B cell (primary cell): ENCODE results near the gene BNC2. TPM values are rescaled to one million over a fixed set of nuclear protein-coding genes. Genes with fewer than 3 reads are reported as not detected.

Experiments
- ATAC-seq: fragments of 200-7000 bp; cut with Tn5 transposase; one replicate; pipeline ENCODE4 v1.10.0; 2021; ENCODE audit warnings: low read depth, mild to moderate bottlenecking, moderate number of reproducible peaks, moderate library complexity
- CTCF ChIA-PET: fragments of 350-600 bp; sonication (Branson Sonifier 250); formaldehyde crosslinking; loops from one replicate; lab custom pipeline; 2021; ENCODE audit warnings: antibody characterized with exemption, inconsistent platforms; lab: Charles Lee
- POLR2A ChIA-PET: fragments of 350-600 bp; sonication (Branson Sonifier 250); formaldehyde crosslinking; loops from one replicate; lab custom pipeline; 2021; ENCODE audit warnings: antibody characterized with exemption; lab: Charles Lee
- DNase-seq: peaks from one replicate; pipeline ENCODE4 v3.0.0; 2013
- H2AFZ ChIP-seq: 2 replicates; pipeline ENCODE4 v1.6.1; 2012; ENCODE audit warnings: mild to moderate bottlenecking, low read depth, low read length; ENCODE audit not compliant: insufficient read depth, poor library complexity, severe bottlenecking
- H3K27ac ChIP-seq, 2 donors: 1 replicate in 1 of 2; 2 replicates in 1 of 2; pipeline ENCODE4 v1.5.1; 2012 to 2013; ENCODE audit warnings: low read length in 2 of 2, mild to moderate bottlenecking in 2 of 2, moderate library complexity in 1 of 2
- H3K27me3 ChIP-seq, 4 experiments: fragments of 200-600 bp in 1 of 4; sonication (generic) in 1 of 4; replicated peaks in 1 of 4; 1 replicate in 2 of 4; 2 replicates in 2 of 4; pipeline versions ENCODE4 v1.6.1 to v1.7.0; 2013 to 2016; ENCODE audit warnings: low read length in 3 of 4, mild to moderate bottlenecking in 2 of 4, mixed read lengths in 1 of 4, moderate library complexity in 1 of 4; ENCODE audit not compliant: insufficient read depth in 4 of 4, control insufficient read depth in 3 of 4; ENCODE audit errors: control extremely low read depth in 1 of 4
- H3K36me3 ChIP-seq, 2 experiments: replicated peaks in 1 of 2; 1 replicate in 1 of 2; 2 replicates in 1 of 2; pipeline versions ENCODE4 v1.6.1 to v1.7.1; 2013; ENCODE audit warnings: low read length in 1 of 2; ENCODE audit not compliant: insufficient read depth in 2 of 2, control insufficient read depth in 1 of 2; ENCODE audit errors: control extremely low read depth in 1 of 2, extremely low read depth in 1 of 2
- H3K4me1 ChIP-seq, 2 donors: fragments of 200-600 bp in 1 of 2; sonication (generic) in 1 of 2; 1 replicate in 1 of 2; 2 replicates in 1 of 2; pipeline versions ENCODE4 v1.5.1 to v1.6.1; 2013 to 2017; ENCODE audit warnings: low read length in 2 of 2; ENCODE audit not compliant: control insufficient read depth in 2 of 2, insufficient read depth in 2 of 2
- H3K4me2 ChIP-seq: replicated peaks from 2 replicates; pipeline ENCODE3; 2012; ENCODE audit warnings: mild to moderate bottlenecking, low read depth, low read length; ENCODE audit not compliant: poor library complexity, severe bottlenecking
- H3K4me3 ChIP-seq, 5 experiments: fragments of 200-600 bp in 1 of 5; sonication (generic) in 1 of 5; 1 replicate in 3 of 5; 2 replicates in 2 of 5; pipeline versions ENCODE4 v1.5.1 to v1.7.0; 2011 to 2016; ENCODE audit warnings: low read length in 4 of 5, mild to moderate bottlenecking in 4 of 5, low read depth in 2 of 5, control low read depth in 1 of 5, moderate library complexity in 1 of 5; ENCODE audit not compliant: insufficient read depth in 1 of 5; ENCODE audit errors: control extremely low read depth in 1 of 5, extremely low read depth in 1 of 5
- H3K79me2 ChIP-seq: fragments of 200-600 bp; sonication (generic); one replicate; pipeline ENCODE4 v1.6.0; 2016; ENCODE audit warnings: low read length; ENCODE audit not compliant: control insufficient read depth, insufficient read depth
- H3K9ac ChIP-seq: fragments of 200-600 bp; sonication (generic); 2 replicates; pipeline ENCODE4 v1.6.1; 2017; ENCODE audit warnings: mild to moderate bottlenecking, low read length, moderate library complexity
- H3K9me3 ChIP-seq, 3 donors: one replicate each; pipeline versions ENCODE4 v1.6.1 to v1.7.1; 2013; ENCODE audit warnings: low read length in 2 of 3; ENCODE audit not compliant: control insufficient read depth in 2 of 3, insufficient read depth in 1 of 3; ENCODE audit errors: control extremely low read depth in 1 of 3
- H4K20me1 ChIP-seq: 2 replicates; pipeline ENCODE4 v1.6.0; 2012; ENCODE audit warnings: mild to moderate bottlenecking, low read length; ENCODE audit not compliant: insufficient read depth, control insufficient read depth, poor library complexity, severe bottlenecking
- H3K27ac Mint-ChIP-seq: one replicate; pipeline ENCODE4 v1.8.0; 2021; ENCODE audit warnings: mixed read lengths
- H3K27me3 Mint-ChIP-seq: one replicate; pipeline ENCODE4 v1.8.0; 2021; ENCODE audit warnings: mixed read lengths
- H3K4me1 Mint-ChIP-seq: one replicate; pipeline ENCODE4 v1.8.0; 2021; ENCODE audit warnings: mixed read lengths
- H3K4me3 Mint-ChIP-seq: one replicate; pipeline ENCODE4 v1.8.0; 2021; ENCODE audit warnings: mixed read lengths
- H3K9me3 Mint-ChIP-seq: one replicate; pipeline ENCODE4 v1.8.0; 2022; ENCODE audit warnings: mixed read lengths; ENCODE audit not compliant: insufficient read depth
- EZH2 ChIP-seq: IDR thresholded peaks from 2 replicates; pipeline ENCODE4 v1.6.1; 2012; ENCODE audit warnings: borderline replicate concordance, low read depth, mild to moderate bottlenecking, moderate library complexity, low read length; ENCODE audit not compliant: insufficient read depth, poor library complexity, severe bottlenecking
- WGBS: methylation state at CpG from one replicate; pipeline ENCODE4 v1.1.5; 2013; ENCODE audit warnings: missing lambda C conversion rate; ENCODE audit not compliant: insufficient coverage; 5-methylcytosine and 5-hydroxymethylcytosine counted together
- intact Hi-C: fragments of 100-400 bp; cut with micrococcal nuclease; formaldehyde crosslinking; loops from one replicate; pipeline ENCODE4 v1.10.0; 2022
- polyA plus RNA-seq: library from polyadenylated mRNA; depleted of rRNA; stranded (reverse); fragments of >200 nt; gene quantifications from 2 replicates; pipeline ENCODE4 v1.2.3, GENCODE V29; 2012
- total RNA-seq, 2 donors: library from RNA; stranded (reverse); fragments of 120-200 nt in 1 of 2; gene quantifications; 1 replicate in 1 of 2; 2 replicates in 1 of 2; pipeline versions ENCODE4 v1.2.3 to v1.2.4, GENCODE V29; 2013 to 2022
- TF ChIP-seq, protein P1 (sequence below): fragments of 200-600 bp; IDR thresholded peaks from one replicate; pipeline ENCODE4 v1.8.0; 2022; ENCODE audit warnings: antibody characterized with exemption, mild to moderate bottlenecking

The BNC2 gene
- total and polyA plus RNA-seq, 2 donors (not counting 1 experiment from before 2014, with no cell fraction given), result 0.01 TPM; not detected in 1

DNA sequence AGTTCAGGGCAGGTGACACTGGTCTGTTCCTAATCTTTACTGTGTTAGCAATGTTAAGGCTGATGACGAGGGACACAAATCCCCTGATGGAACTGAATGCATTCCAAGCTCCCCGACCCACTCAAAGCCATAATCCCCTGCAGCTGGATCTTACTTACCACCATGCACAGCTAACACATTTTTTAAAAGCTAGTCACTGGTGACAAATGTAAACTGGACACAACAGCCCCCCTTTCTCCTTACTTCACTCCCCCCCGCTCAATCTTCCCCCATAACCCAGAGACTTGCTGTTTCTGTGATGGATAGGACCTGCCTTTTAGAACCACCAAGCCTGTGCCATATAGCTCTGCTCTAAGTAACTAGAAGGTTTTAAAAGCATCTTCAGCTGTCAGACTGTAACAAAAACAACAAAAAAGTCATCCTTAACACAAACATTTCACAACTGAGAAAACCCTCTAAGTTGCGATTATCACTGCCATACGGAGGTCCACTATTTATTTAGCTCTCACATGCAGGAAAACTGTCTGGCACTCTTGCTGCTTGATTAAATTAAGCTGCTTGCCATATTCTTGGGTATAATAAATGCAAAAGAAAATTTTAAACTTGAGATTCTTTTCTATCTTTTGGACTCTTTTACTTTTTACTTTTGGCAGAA lies 44.4 kb downstream of the BNC2 start:
- H2AFZ ChIP-seq, result no peak overlapping the region
- POLR2A ChIA-PET, result no interaction called here
- H3K79me2 ChIP-seq, result no peaks in the 10 kb centered on the region
- no peaks in the 10 kb centered on the region for H3K4me1 Mint-ChIP-seq
- H3K9me3 ChIP-seq, result no peaks in the 10 kb centered on the region
- H3K27me3 Mint-ChIP-seq, result peaks cover 13% of the 10 kb centered on the region
- CTCF ChIA-PET, result no interaction called here
- no peak for TF ChIP-seq EZH2
- TF ChIP-seq, protein P1, sequence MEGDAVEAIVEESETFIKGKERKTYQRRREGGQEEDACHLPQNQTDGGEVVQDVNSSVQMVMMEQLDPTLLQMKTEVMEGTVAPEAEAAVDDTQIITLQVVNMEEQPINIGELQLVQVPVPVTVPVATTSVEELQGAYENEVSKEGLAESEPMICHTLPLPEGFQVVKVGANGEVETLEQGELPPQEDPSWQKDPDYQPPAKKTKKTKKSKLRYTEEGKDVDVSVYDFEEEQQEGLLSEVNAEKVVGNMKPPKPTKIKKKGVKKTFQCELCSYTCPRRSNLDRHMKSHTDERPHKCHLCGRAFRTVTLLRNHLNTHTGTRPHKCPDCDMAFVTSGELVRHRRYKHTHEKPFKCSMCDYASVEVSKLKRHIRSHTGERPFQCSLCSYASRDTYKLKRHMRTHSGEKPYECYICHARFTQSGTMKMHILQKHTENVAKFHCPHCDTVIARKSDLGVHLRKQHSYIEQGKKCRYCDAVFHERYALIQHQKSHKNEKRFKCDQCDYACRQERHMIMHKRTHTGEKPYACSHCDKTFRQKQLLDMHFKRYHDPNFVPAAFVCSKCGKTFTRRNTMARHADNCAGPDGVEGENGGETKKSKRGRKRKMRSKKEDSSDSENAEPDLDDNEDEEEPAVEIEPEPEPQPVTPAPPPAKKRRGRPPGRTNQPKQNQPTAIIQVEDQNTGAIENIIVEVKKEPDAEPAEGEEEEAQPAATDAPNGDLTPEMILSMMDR, result no peak
- no peak overlapping the region for H3K27ac ChIP-seq
- H3K4me3 ChIP-seq, result no peak overlapping the region
- H3K36me3 ChIP-seq, result no peaks in the 10 kb centered on the region
- no peak for DNase-seq
- WGBS, result 90% methylated on average over 2 of the region's 5 CpGs
- no peak overlapping the region for H3K27ac Mint-ChIP-seq
- no peak for ATAC-seq
- H3K4me2 ChIP-seq, result no peak overlapping the region
- no peaks in the 10 kb centered on the region for H3K4me1 ChIP-seq
- H3K9ac ChIP-seq, result no peak overlapping the region
- peaks cover 0 to 3% (median 1%) of the 10 kb centered on the region in 4 experiments for H3K27me3 ChIP-seq
- H3K9me3 Mint-ChIP-seq, result no peaks in the 10 kb centered on the region
- H4K20me1 ChIP-seq, result no peaks in the 10 kb centered on the region
- no peak overlapping the region for H3K4me3 Mint-ChIP-seq
- intact Hi-C loops, result no loop called here

- no peaks in the 10 kb centered on the region for H3K4me1 ChIP-seq
- no peaks in the 10 kb centered on the region for H3K79me2 ChIP-seq
- no peak overlapping the region for H3K4me3 ChIP-seq
- peaks cover 0 to 3% (median 1%) of the 10 kb centered on the region in 4 experiments for H3K27me3 ChIP-seq
- no peak overlapping the region for H3K4me3 Mint-ChIP-seq
- no peaks in the 10 kb centered on the region for H3K4me1 Mint-ChIP-seq
- no peak overlapping the region for H2AFZ ChIP-seq
- no peak overlapping the region for H3K9ac ChIP-seq
- no peaks in the 10 kb centered on the region for H3K9me3 Mint-ChIP-seq
- H3K9me3 ChIP-seq, result no peaks in the 10 kb centered on the region
- H3K27ac Mint-ChIP-seq, result no peak overlapping the region
- DNase-seq, result no peak
- no peak for ATAC-seq
- no peak for TF ChIP-seq EZH2
- TF ChIP-seq, protein P1, result no peak
- H3K4me2 ChIP-seq, result no peak overlapping the region
- intact Hi-C loops, result no loop called here
- no peak overlapping the region for H3K27ac ChIP-seq
- peaks cover 13% of the 10 kb centered on the region for H3K27me3 Mint-ChIP-seq
- no peaks in the 10 kb centered on the region for H3K36me3 ChIP-seq
- no peaks in the 10 kb centered on the region for H4K20me1 ChIP-seq
- ChIA-PET CTCF (no interaction called here), POLR2A (no interaction called here)
These were observed 45.1 kb downstream of the BNC2 start for GRCh38 chr9:16825331-16825725.
